ENCODE data around the gene GNG12.
A peak's percentile ranks its signal among the peaks of the same experiment; 100 is the strongest.

The GNG12 gene

DNA sequence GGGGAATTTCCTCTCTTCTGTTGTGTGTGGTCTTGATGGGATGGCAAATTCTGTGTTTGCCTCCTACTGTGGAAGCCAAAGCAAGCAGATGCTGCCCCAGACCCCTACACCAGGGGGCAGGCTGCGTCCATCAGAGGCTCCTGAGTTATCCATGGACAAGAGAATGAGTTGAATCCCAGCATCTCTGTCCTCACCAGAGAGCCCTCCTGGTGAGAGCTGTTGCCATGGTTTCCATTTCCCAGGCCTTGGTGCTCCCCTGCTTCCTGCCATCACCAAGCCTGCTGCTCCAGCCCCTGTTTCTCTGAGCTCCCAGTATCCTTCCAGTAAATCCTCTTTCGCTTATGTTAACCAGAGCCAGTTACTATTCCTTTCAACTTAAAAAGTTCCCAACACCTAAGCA lies 20.4 kb upstream of the GNG12 start:
- H3K9me2 ChIP-seq (replicated peaks; ENCODE audit: low read depth, low read length): no peaks in the 10 kb centered on the region
- no peaks in the 10 kb centered on the region for H3K79me2 ChIP-seq (ENCODE audit: insufficient read depth, low read length)
- H3F3A ChIP-seq (ENCODE audit: low read depth): no peaks in the 10 kb centered on the region
- no peaks in the 10 kb centered on the region for H3K9me3 ChIP-seq (ENCODE audit: insufficient read depth, low read depth, low read length)
- no peak for TF ChIP-seq EZH2phosphoT487 (IDR thresholded peaks at IDR 0.05; ENCODE audit: borderline replicate concordance)
- TF ChIP-seq, protein P1, sequence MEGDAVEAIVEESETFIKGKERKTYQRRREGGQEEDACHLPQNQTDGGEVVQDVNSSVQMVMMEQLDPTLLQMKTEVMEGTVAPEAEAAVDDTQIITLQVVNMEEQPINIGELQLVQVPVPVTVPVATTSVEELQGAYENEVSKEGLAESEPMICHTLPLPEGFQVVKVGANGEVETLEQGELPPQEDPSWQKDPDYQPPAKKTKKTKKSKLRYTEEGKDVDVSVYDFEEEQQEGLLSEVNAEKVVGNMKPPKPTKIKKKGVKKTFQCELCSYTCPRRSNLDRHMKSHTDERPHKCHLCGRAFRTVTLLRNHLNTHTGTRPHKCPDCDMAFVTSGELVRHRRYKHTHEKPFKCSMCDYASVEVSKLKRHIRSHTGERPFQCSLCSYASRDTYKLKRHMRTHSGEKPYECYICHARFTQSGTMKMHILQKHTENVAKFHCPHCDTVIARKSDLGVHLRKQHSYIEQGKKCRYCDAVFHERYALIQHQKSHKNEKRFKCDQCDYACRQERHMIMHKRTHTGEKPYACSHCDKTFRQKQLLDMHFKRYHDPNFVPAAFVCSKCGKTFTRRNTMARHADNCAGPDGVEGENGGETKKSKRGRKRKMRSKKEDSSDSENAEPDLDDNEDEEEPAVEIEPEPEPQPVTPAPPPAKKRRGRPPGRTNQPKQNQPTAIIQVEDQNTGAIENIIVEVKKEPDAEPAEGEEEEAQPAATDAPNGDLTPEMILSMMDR (conservative IDR thresholded peaks at IDR 0.05; ENCODE audit: low read length): peak; percentile 84
- H3K9ac ChIP-seq (ENCODE audit: low read depth, low read length, poor library complexity, severe bottlenecking): no peak overlapping the region
- no peaks in the 10 kb centered on the region for H3K27me3 ChIP-seq (ENCODE audit: insufficient read depth, low read length, poor library complexity, severe bottlenecking)
- no peaks in the 10 kb centered on the region for H4K20me1 ChIP-seq (ENCODE audit: insufficient read depth, low read length, poor library complexity, severe bottlenecking)
- no peak overlapping the region for H3K4me2 ChIP-seq (ENCODE audit: low read depth, low read length, poor library complexity, severe bottlenecking)
- no peak overlapping the region for H2AFZ ChIP-seq (ENCODE audit: low read length)
- no peaks in the 10 kb centered on the region for H3K4me1 ChIP-seq (ENCODE audit: insufficient read depth, low read length, poor library complexity, severe bottlenecking)
- H3K36me3 ChIP-seq (ENCODE audit: insufficient read depth, low read length): no peaks in the 10 kb centered on the region
- H3K4me3 ChIP-seq (ENCODE audit: low read length, poor library complexity, severe bottlenecking): no peak overlapping the region

DNA sequence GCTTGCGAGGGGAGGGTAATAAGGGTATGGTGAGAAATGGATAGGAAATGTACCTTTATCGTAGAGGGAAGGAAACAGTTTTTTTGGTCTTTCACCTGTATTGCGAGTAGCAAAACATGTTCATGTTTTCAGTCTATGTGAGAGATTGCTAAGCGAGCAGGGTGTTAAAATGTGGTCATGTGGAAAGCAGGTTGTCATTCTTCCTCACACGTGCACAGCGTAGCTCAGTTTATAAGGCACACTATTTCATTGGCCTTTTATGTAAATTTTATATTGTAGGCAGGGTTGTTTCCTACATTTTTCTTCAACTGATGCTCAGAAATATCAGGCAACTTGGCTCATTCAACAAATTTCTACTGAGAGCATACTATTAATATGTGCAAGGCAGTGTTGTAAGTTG lies 18.5 kb upstream of the GNG12 start:
- Histone ChIP-seq H3K36me3 (ENCODE audit: insufficient read depth, low read length) (no peaks in the 10 kb centered on the region), H3F3A (ENCODE audit: low read depth) (no peaks in the 10 kb centered on the region), H3K27me3 (ENCODE audit: insufficient read depth, low read length, poor library complexity, severe bottlenecking) (no peaks in the 10 kb centered on the region), H3K9me3 (ENCODE audit: insufficient read depth, low read depth, low read length) (no peaks in the 10 kb centered on the region), H3K4me3 (ENCODE audit: low read length, poor library complexity, severe bottlenecking) (no peak overlapping the region), H3K9me2 (replicated peaks; ENCODE audit: low read depth, low read length) (no peaks in the 10 kb centered on the region), H2AFZ (ENCODE audit: low read length) (no peak overlapping the region), H3K4me2 (ENCODE audit: low read depth, low read length, poor library complexity, severe bottlenecking) (no peak overlapping the region), H4K20me1 (ENCODE audit: insufficient read depth, low read length, poor library complexity, severe bottlenecking) (no peaks in the 10 kb centered on the region), H3K4me1 (ENCODE audit: insufficient read depth, low read length, poor library complexity, severe bottlenecking) (no peaks in the 10 kb centered on the region), H3K9ac (ENCODE audit: low read depth, low read length, poor library complexity, severe bottlenecking) (no peak overlapping the region), H3K79me2 (ENCODE audit: insufficient read depth, low read length) (no peaks in the 10 kb centered on the region)
- no peak for TF ChIP-seq EZH2phosphoT487 (IDR thresholded peaks at IDR 0.05; ENCODE audit: borderline replicate concordance)
- TF ChIP-seq, protein P1 (conservative IDR thresholded peaks at IDR 0.05; ENCODE audit: low read length): no peak

DNA sequence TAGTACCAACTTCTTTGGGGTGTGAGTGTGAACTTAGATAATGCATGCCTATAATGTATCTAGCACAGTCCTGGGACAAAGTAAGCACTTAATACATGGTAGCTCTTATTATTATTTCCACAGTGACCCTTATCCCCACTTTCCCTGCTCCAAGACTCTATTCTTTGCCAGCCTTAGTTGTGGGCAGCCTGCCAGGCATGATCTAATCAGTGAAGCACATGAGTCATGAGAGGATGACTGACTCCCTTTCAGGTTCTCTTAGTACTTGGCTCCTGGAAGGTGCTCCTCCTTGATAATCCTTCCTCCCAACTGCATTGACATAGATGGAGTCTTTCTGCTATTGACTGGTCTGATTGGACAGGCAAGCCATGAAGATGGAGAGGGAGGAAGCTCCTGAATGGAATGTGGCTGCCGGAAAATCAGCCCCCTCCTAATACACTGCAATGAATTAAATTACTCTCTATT lies 17.4 kb upstream of the GNG12 start:
- H3K36me3 ChIP-seq (ENCODE audit: insufficient read depth, low read length): no peaks in the 10 kb centered on the region
- no peaks in the 10 kb centered on the region for H3K9me2 ChIP-seq (replicated peaks; ENCODE audit: low read depth, low read length)
- H3F3A ChIP-seq (ENCODE audit: low read depth): no peaks in the 10 kb centered on the region
- H3K9ac ChIP-seq (ENCODE audit: low read depth, low read length, poor library complexity, severe bottlenecking): no peak overlapping the region
- H3K79me2 ChIP-seq (ENCODE audit: insufficient read depth, low read length): no peaks in the 10 kb centered on the region
- H3K27me3 ChIP-seq (ENCODE audit: insufficient read depth, low read length, poor library complexity, severe bottlenecking): peaks cover 8% of the 10 kb centered on the region
- H2AFZ ChIP-seq (ENCODE audit: low read length): no peak overlapping the region
- H3K4me2 ChIP-seq (ENCODE audit: low read depth, low read length, poor library complexity, severe bottlenecking): no peak overlapping the region
- H3K4me1 ChIP-seq (ENCODE audit: insufficient read depth, low read length, poor library complexity, severe bottlenecking): no peaks in the 10 kb centered on the region
- no peaks in the 10 kb centered on the region for H4K20me1 ChIP-seq (ENCODE audit: insufficient read depth, low read length, poor library complexity, severe bottlenecking)
- H3K9me3 ChIP-seq (ENCODE audit: insufficient read depth, low read depth, low read length): no peaks in the 10 kb centered on the region
- TF ChIP-seq EZH2phosphoT487 (IDR thresholded peaks at IDR 0.05; ENCODE audit: borderline replicate concordance): no peak
- TF ChIP-seq, protein P1 (conservative IDR thresholded peaks at IDR 0.05; ENCODE audit: low read length): no peak
- H3K4me3 ChIP-seq (ENCODE audit: low read length, poor library complexity, severe bottlenecking): no peak overlapping the region
